ENCODE data around the gene ZBTB47. TPM values are rescaled to one million over a fixed set of nuclear protein-coding genes. Genes with fewer than 3 reads are reported as not detected.

ZBTB47 gene
- total RNA-seq, 1 donor from 2014 or later, result 7.6 TPM

GRCh38 chr3:42670670-42671069, 17.2 kb downstream of the ZBTB47 start:
- H3K4me3 ChIP-seq (ENCODE audit: low read depth, low read length), result no peak overlapping the region
- H3K36me3 ChIP-seq (ENCODE audit: control insufficient read depth, insufficient read depth, low read length), result no peaks in the 10 kb centered on the region
- H3K27me3 ChIP-seq (ENCODE audit: control insufficient read depth, insufficient read depth, low read length), result no peaks in the 10 kb centered on the region
- FAIRE-seq, result no peak
- DNase-seq (ENCODE audit: low read depth), result no peak
- no peak for TF ChIP-seq CTCF (IDR thresholded peaks at IDR 0.05; ENCODE audit: insufficient read depth, low read length, severe bottlenecking)

DNA sequence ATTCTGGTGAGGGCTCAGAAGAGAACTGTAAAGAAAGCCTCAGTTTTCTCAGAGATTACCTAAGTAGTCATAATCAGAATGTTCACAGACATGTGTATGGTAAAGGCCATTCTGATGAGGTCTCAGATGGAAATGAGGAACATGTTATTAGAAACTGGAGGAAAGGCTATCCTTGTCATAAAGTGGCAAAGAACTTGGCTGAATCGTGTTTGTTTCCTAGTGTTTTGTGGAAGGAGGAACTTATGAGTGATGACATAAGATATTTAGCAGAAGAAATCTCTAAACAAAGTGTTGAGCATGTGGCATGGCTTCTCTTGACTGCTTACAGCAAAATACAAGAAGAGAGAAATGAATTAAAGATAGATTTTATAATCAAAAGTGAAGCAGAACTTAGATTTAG, 19.0 kb downstream of the ZBTB47 start:
- TF ChIP-seq CTCF (IDR thresholded peaks at IDR 0.05; ENCODE audit: insufficient read depth, low read length, severe bottlenecking), result no peak
- Histone ChIP-seq H3K27me3 (ENCODE audit: control insufficient read depth, insufficient read depth, low read length) (no peaks in the 10 kb centered on the region), H3K4me3 (ENCODE audit: low read depth, low read length) (no peak overlapping the region), H3K36me3 (ENCODE audit: control insufficient read depth, insufficient read depth, low read length) (no peaks in the 10 kb centered on the region)
- DNase-seq (ENCODE audit: low read depth), result no peak
- no peak for FAIRE-seq

- FAIRE-seq (no peak), DNase-seq (ENCODE audit: low read depth) (no peak)
- H3K27me3 ChIP-seq (ENCODE audit: control insufficient read depth, insufficient read depth, low read length), result no peaks in the 10 kb centered on the region
- H3K36me3 ChIP-seq (ENCODE audit: control insufficient read depth, insufficient read depth, low read length), result no peaks in the 10 kb centered on the region
- H3K4me3 ChIP-seq (ENCODE audit: low read depth, low read length), result no peak overlapping the region
- TF ChIP-seq CTCF (IDR thresholded peaks at IDR 0.05; ENCODE audit: insufficient read depth, low read length, severe bottlenecking), result no peak
These were observed 19.6 kb downstream of the ZBTB47 start for GRCh38 chr3:42673082-42673481.

DNA sequence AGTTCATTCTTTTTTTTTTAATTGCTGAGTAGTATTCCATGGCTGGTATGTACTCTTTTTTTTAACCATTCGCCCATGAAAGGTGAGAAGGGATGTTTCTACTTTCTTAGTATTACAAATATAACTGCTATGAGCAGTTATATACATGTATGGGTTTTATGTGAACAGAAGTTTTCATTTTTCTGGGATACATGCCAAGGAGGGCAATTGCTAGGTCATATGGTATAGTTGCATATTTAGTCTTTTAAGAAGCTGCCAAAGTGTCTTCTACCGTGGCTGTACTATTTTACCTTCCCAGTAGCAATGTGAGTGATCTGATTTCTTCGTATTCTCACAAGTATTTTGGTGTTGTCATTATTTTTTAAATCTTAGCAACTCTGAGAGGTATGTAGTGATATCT, 20.6 kb downstream of the ZBTB47 start:
- H3K4me3 ChIP-seq (ENCODE audit: low read depth, low read length), result no peak overlapping the region
- no peaks in the 10 kb centered on the region for H3K27me3 ChIP-seq (ENCODE audit: control insufficient read depth, insufficient read depth, low read length)
- DNase-seq (ENCODE audit: low read depth), result no peak
- no peak for FAIRE-seq
- TF ChIP-seq CTCF (IDR thresholded peaks at IDR 0.05; ENCODE audit: insufficient read depth, low read length, severe bottlenecking), result no peak
- H3K36me3 ChIP-seq (ENCODE audit: control insufficient read depth, insufficient read depth, low read length), result no peaks in the 10 kb centered on the region

DNA sequence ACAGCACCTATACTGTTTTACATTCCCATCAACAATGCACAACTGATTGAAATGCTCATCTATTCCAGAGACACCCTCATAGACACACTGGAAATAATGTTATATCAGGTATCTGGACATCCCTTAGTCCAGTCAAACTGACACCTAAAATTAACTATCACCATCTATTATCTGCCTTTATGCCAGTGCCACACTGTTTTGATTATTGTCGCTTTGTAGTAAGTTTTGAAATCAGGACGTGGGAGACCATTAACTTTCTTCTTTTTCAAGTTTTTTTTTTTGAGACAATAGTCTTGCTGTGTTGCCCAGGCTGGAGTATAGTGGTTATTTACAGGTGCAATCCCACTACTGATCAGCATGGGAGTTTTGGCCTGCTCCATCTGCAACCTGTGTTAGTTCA, 22.4 kb downstream of the ZBTB47 start:
- no peak for TF ChIP-seq CTCF (IDR thresholded peaks at IDR 0.05; ENCODE audit: insufficient read depth, low read length, severe bottlenecking)
- H3K36me3 ChIP-seq (ENCODE audit: control insufficient read depth, insufficient read depth, low read length), result no peaks in the 10 kb centered on the region
- no peak overlapping the region for H3K4me3 ChIP-seq (ENCODE audit: low read depth, low read length)
- FAIRE-seq (no peak), DNase-seq (ENCODE audit: low read depth) (no peak)
- H3K27me3 ChIP-seq (ENCODE audit: control insufficient read depth, insufficient read depth, low read length), result no peaks in the 10 kb centered on the region

DNA sequence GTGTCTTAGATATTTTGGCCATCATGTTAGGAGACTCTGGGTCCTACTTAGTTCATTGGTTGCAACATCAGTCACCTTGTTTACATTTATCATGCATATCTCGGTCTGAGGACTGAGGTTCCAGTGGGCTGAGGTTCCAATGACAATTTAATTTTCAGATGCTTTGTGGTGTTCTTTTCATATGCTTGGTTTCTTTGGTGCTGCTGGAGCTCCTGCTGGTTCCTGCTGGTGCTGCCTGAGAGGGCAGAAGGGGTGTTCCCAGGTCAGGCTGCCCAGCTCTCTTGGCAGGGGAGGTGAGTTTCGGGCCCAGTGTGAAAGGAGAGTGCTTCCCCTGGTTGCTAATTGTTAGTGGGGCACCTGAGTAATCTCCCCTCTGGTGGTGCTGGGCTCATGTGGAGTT, 24.9 kb downstream of the ZBTB47 start:
- no peak for TF ChIP-seq CTCF (IDR thresholded peaks at IDR 0.05; ENCODE audit: insufficient read depth, low read length, severe bottlenecking)
- no peak for DNase-seq (ENCODE audit: low read depth)
- FAIRE-seq, result no peak

More for the DNA sequence above, 24.9 kb downstream of the ZBTB47 start:
- Histone ChIP-seq H3K27me3 (ENCODE audit: control insufficient read depth, insufficient read depth, low read length) (no peaks in the 10 kb centered on the region), H3K4me3 (ENCODE audit: low read depth, low read length) (no peak overlapping the region), H3K36me3 (ENCODE audit: control insufficient read depth, insufficient read depth, low read length) (no peaks in the 10 kb centered on the region)

All from bronchial epithelial cell (primary cell).